HepG2 (cell line): Measurements from ENCODE around the gene UCKL1. TPM values are rescaled to one million over a fixed set of nuclear protein-coding genes. Genes with fewer than 3 reads are reported as not detected.

Experiments used
- HES4 ChIP-seq: sonication (generic); formaldehyde crosslinking; IDR thresholded peaks from 2 replicates; pipeline ENCODE4 v1.9.0; 2021; ENCODE audit warnings: mild to moderate bottlenecking, missing genetic modification reagents, borderline replicate concordance
- KMT2A ChIP-seq: sonication (generic); formaldehyde crosslinking; IDR thresholded peaks from 2 replicates; pipeline ENCODE4 v1.4.0; 2020; ENCODE audit warnings: missing genetic modification reagents
- MYC ChIP-seq: sonication (generic); formaldehyde crosslinking; IDR thresholded peaks from 2 replicates; pipeline ENCODE4 v1.9.0; 2021; ENCODE audit warnings: missing genetic modification reagents, borderline replicate concordance
- NBN ChIP-seq: fragments of 450-650 bp; conservative IDR thresholded peaks from 2 replicates; pipeline ENCODE4 v1.6.1; 2017
- NFYB ChIP-seq: sonication (generic); formaldehyde crosslinking; IDR thresholded peaks from 2 replicates; pipeline ENCODE4 v1.4.0; 2020; ENCODE audit warnings: missing genetic modification reagents
- RFXANK ChIP-seq: IDR thresholded peaks from 2 replicates; pipeline ENCODE4 v1.6.1; 2016
- SIN3B ChIP-seq: fragments of 150-350 bp; IDR thresholded peaks from 2 replicates; pipeline ENCODE4 v1.6.1; 2014; ENCODE audit warnings: low read length
- TCF12 ChIP-seq, 2 experiments: fragments of 450-650 bp in 1 of 2; sonication (generic) in 1 of 2; formaldehyde crosslinking in 1 of 2; IDR thresholded peaks; 2 replicates each; pipeline versions ENCODE4 v1.6.1 to v1.8.0; 2017 to 2022; ENCODE audit warnings: antibody characterized with exemption in 1 of 2, mild to moderate bottlenecking in 1 of 2, missing genetic modification reagents in 1 of 2, moderate library complexity in 1 of 2
- ZFP37 ChIP-seq: sonication (generic); formaldehyde crosslinking; IDR thresholded peaks from 2 replicates; pipeline ENCODE4 v1.4.0; 2020; ENCODE audit warnings: missing genetic modification reagents, borderline replicate concordance
- ZNF761 ChIP-seq: sonication (generic); formaldehyde crosslinking; conservative IDR thresholded peaks from 2 replicates; pipeline ENCODE4 v1.4.0; 2020; ENCODE audit warnings: mild to moderate bottlenecking, missing genetic modification reagents
- ZNF792 ChIP-seq: IDR thresholded peaks from 2 replicates; pipeline ENCODE4 v1.6.1; 2016
- ZNF879 ChIP-seq: sonication (generic); formaldehyde crosslinking; IDR thresholded peaks from 2 replicates; pipeline ENCODE4 v1.8.1; 2023; ENCODE audit warnings: missing genetic modification reagents
- polyA plus RNA-seq, 8 experiments: library from polyadenylated mRNA; depleted of rRNA in 3 of 8; stranded (reverse) in 7 of 8; unstranded in 1 of 8; fragments of >200 nt; fragmentation: Illumina TruSeq in 4 of 8; extraction: Trizol in 4 of 8; gene quantifications; 2 replicates each; pipeline versions ENCODE4 v1.2.1 to v1.2.3, GENCODE V29; 2011 to 2016; ENCODE audit warnings: low read depth in 4 of 8, missing spikeins in 1 of 8, mixed read lengths in 1 of 8; ENCODE audit not compliant: insufficient read depth in 1 of 8
- total RNA-seq, 5 experiments: library from RNA; depleted of rRNA; stranded (reverse); fragments of >200 nt; fragmentation: Illumina TruSeq; extraction: Trizol; gene quantifications; 2 replicates each; pipeline ENCODE4 v1.2.3, GENCODE V29; 2016; ENCODE audit warnings: low read depth in 1 of 5
- TF ChIP-seq, protein P1 (sequence below): sonication (generic); formaldehyde crosslinking; IDR thresholded peaks from one replicate; pipeline ENCODE4 v1.5.1; 2020; ENCODE audit warnings: mild to moderate bottlenecking, missing genetic modification reagents; ENCODE audit errors: not compliant biosample characterization
- TF ChIP-seq, protein P2 (sequence below): sonication (generic); formaldehyde crosslinking; IDR thresholded peaks from 2 replicates; pipeline ENCODE4 v1.8.0; 2022; ENCODE audit warnings: mild to moderate bottlenecking, missing genetic modification reagents, moderate library complexity
- TF ChIP-seq, protein P3 (sequence below): IDR thresholded peaks from 2 replicates; pipeline ENCODE4 v1.6.1; 2016; ENCODE audit warnings: low read depth, control low read depth
- TF ChIP-seq, protein P4 (sequence below): sonication (generic); formaldehyde crosslinking; IDR thresholded peaks from 2 replicates; pipeline ENCODE4 v1.8.0; 2022; ENCODE audit warnings: mild to moderate bottlenecking, missing genetic modification reagents, moderate library complexity

The UCKL1 gene
- total and polyA plus RNA-seq, 2 of the 13 experiments (the other 11 are each of a cell fraction or from before 2014, with no cell fraction given), result 50.2 to 126 TPM

DNA sequence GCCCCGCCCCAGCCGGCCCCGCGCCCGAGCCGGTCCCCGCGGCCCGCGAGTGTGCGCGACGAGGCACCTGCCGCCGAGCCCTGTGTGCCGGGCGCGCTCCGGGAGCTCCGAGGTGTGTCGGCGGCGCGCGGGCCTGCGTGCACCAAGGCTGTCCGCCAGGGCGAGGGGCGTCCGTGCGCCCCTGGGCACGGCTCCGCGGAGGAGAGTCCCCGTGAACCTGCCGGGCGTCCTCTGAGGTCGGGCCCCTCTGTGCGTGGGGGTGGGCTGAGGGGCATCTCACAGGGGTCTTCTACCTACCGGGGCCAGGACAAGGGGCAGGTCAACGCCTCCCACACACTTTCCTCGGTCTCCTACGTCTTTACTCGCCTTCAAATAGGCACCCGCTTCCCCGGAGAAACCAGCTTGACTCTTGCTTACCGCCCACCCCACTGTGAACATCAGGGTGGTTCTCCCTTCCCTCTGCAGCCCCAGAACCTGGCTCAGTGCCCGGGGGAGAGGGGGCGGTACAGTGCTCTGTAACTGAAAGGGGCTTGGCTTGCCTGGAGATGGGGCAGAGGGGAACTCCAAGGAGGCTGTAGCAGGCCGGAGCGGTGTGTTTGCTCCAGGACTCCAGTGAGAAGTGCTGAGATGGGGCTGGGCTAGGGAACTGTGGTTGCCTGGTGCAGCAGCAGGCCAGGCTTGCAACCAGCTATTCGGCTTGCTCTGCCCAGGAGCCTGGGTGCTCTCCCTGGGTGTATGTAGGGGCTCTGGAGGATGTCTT lies 23.5 kb upstream of the UCKL1 start, which contains the start of gene SAMD10 (continued):
- TF ChIP-seq, protein P1, sequence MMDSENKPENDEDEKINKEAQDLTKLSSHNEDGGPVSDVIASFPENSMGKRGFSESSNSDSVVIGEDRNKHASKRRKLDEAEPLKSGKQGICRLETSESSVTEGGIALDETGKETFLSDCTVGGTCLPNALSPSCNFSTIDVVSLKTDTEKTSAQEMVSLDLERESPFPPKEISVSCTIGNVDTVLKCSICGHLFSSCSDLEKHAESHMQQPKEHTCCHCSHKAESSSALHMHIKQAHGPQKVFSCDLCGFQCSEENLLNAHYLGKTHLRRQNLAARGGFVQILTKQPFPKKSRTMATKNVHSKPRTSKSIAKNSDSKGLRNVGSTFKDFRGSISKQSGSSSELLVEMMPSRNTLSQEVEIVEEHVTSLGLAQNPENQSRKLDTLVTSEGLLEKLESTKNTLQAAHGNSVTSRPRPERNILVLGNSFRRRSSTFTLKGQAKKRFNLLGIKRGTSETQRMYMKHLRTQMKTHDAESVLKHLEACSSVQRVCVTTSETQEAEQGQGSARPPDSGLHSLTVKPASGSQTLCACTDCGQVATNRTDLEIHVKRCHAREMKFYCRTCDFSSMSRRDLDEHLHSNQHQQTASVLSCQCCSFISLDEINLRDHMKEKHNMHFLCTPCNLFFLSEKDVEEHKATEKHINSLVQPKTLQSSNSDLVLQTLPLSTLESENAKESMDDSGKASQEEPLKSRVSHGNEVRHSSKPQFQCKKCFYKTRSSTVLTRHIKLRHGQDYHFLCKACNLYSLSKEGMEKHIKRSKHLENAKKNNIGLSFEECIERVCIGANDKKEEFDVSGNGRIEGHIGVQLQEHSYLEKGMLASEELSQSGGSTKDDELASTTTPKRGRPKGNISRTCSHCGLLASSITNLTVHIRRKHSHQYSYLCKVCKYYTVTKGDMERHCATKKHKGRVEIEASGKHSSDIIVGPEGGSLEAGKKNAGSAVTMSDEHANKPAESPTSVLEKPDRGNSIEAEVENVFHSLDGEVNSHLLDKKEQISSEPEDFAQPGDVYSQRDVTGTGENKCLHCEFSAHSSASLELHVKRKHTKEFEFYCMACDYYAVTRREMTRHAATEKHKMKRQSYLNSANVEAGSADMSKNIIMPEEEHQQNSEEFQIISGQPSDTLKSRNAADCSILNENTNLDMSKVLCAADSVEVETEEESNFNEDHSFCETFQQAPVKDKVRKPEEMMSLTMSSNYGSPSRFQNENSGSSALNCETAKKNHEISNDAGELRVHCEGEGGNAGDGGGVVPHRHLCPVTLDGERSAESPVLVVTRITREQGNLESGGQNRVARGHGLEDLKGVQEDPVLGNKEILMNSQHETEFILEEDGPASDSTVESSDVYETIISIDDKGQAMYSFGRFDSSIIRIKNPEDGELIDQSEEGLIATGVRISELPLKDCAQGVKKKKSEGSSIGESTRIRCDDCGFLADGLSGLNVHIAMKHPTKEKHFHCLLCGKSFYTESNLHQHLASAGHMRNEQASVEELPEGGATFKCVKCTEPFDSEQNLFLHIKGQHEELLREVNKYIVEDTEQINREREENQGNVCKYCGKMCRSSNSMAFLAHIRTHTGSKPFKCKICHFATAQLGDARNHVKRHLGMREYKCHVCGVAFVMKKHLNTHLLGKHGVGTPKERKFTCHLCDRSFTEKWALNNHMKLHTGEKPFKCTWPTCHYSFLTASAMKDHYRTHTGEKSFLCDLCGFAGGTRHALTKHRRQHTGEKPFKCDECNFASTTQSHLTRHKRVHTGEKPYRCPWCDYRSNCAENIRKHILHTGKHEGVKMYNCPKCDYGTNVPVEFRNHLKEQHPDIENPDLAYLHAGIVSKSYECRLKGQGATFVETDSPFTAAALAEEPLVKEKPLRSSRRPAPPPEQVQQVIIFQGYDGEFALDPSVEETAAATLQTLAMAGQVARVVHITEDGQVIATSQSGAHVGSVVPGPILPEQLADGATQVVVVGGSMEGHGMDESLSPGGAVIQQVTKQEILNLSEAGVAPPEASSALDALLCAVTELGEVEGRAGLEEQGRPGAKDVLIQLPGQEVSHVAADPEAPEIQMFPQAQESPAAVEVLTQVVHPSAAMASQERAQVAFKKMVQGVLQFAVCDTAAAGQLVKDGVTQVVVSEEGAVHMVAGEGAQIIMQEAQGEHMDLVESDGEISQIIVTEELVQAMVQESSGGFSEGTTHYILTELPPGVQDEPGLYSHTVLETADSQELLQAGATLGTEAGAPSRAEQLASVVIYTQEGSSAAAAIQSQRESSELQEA (CRISPR knock-in tag), result no peak
- TF ChIP-seq NBN, result no peak
- no peak for TF ChIP-seq SIN3B
- peak; percentile 50; the same call in 1 of the 2 replicates for TF ChIP-seq RFXANK (CRISPR knock-in tag)
- TF ChIP-seq, protein P2, sequence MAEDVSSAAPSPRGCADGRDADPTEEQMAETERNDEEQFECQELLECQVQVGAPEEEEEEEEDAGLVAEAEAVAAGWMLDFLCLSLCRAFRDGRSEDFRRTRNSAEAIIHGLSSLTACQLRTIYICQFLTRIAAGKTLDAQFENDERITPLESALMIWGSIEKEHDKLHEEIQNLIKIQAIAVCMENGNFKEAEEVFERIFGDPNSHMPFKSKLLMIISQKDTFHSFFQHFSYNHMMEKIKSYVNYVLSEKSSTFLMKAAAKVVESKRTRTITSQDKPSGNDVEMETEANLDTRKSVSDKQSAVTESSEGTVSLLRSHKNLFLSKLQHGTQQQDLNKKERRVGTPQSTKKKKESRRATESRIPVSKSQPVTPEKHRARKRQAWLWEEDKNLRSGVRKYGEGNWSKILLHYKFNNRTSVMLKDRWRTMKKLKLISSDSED (CRISPR knock-in tag), result no peak
- 0 out of 2 replicates have a peak, but pooled peaks have one; percentile 11 for TF ChIP-seq ZNF879
- 0 out of 2 replicates have a peak, but pooled peaks have one; percentile 28 for TF ChIP-seq KMT2A (CRISPR knock-in tag)
- 0 out of 2 replicates have a peak, but pooled peaks have one; percentile 21 for TF ChIP-seq NFYB (CRISPR knock-in tag)
- peak; percentile 56; the same call in 1 of the 2 replicates for TF ChIP-seq ZNF792 (CRISPR knock-in tag)
- 0 out of 2 replicates have a peak, but pooled peaks have one; percentile 23 for TF ChIP-seq HES4 (CRISPR knock-in tag)
- no peak for TF ChIP-seq ZFP37 (CRISPR knock-in tag)
- TF ChIP-seq ZNF761 (CRISPR knock-in tag), result no peak
- no peak for TF ChIP-seq TCF12 (IDR thresholded peaks at IDR 0.05)
- 0 out of 2 replicates have a peak, but pooled peaks have one; percentile 46 for TF ChIP-seq TCF12 (CRISPR knock-in tag; IDR thresholded peaks at IDR 0.05)
- no peak for TF ChIP-seq MYC
- TF ChIP-seq, protein P3, sequence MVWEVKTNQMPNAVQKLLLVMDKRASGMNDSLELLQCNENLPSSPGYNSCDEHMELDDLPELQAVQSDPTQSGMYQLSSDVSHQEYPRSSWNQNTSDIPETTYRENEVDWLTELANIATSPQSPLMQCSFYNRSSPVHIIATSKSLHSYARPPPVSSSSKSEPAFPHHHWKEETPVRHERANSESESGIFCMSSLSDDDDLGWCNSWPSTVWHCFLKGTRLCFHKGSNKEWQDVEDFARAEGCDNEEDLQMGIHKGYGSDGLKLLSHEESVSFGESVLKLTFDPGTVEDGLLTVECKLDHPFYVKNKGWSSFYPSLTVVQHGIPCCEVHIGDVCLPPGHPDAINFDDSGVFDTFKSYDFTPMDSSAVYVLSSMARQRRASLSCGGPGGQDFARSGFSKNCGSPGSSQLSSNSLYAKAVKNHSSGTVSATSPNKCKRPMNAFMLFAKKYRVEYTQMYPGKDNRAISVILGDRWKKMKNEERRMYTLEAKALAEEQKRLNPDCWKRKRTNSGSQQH, result 0 out of 2 replicates have a peak, but pooled peaks have one; percentile 19
- TF ChIP-seq, protein P4, sequence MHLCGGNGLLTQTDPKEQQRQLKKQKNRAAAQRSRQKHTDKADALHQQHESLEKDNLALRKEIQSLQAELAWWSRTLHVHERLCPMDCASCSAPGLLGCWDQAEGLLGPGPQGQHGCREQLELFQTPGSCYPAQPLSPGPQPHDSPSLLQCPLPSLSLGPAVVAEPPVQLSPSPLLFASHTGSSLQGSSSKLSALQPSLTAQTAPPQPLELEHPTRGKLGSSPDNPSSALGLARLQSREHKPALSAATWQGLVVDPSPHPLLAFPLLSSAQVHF, result no peak; the same call in 1 of the 2 replicates
